Calu3 (cell line): ENCODE measurements around the gene TSPAN11. TPM values are rescaled to one million over a fixed set of nuclear protein-coding genes. Genes with fewer than 3 reads are reported as not detected.

Source experiments
- BruUV-seq: library from RNA; stranded (reverse); fragments of 400-500 nt; replicated peaks from 2 replicates; lab custom pipeline; 2021; lab: Mats Ljungman, UMichigan
- CTCF ChIA-PET: fragments of 300-600 bp; sonication (Branson Sonifier 250); formaldehyde crosslinking; loops from one replicate; lab custom pipeline; 2022; ENCODE audit warnings: antibody characterized with exemption; lab: Charles Lee
- DNase-seq: peaks from one replicate; pipeline ENCODE4 v3.0.0; 2022
- H3K27ac Mint-ChIP-seq: one replicate; pipeline ENCODE4 v1.8.0; 2022; ENCODE audit warnings: mixed read lengths; ENCODE audit not compliant: unreplicated experiment
- H3K27me3 Mint-ChIP-seq: one replicate; pipeline ENCODE4 v1.8.0; 2022; ENCODE audit warnings: mixed read lengths; ENCODE audit not compliant: unreplicated experiment
- H3K36me3 Mint-ChIP-seq: one replicate; pipeline ENCODE4 v1.8.0; 2022; ENCODE audit warnings: mild to moderate bottlenecking, moderate library complexity, mixed read lengths; ENCODE audit not compliant: insufficient read depth, unreplicated experiment
- H3K4me1 Mint-ChIP-seq: one replicate; pipeline ENCODE4 v1.8.0; 2022; ENCODE audit warnings: mild to moderate bottlenecking, low read depth, mixed read lengths; ENCODE audit not compliant: unreplicated experiment
- H3K4me3 Mint-ChIP-seq: one replicate; pipeline ENCODE4 v1.8.0; 2022; ENCODE audit warnings: mild to moderate bottlenecking, low read depth, moderate library complexity, mixed read lengths; ENCODE audit not compliant: unreplicated experiment
- H3K9me3 Mint-ChIP-seq: one replicate; pipeline ENCODE4 v1.8.0; 2022; ENCODE audit warnings: low read depth, mixed read lengths; ENCODE audit not compliant: unreplicated experiment
- intact Hi-C: fragments of 100-400 bp; cut with micrococcal nuclease; formaldehyde crosslinking; loops from one replicate; pipeline ENCODE4 v1.10.0; 2022; ENCODE audit not compliant: unreplicated experiment
- total RNA-seq: library from RNA; stranded (reverse); gene quantifications from 2 replicates; pipeline ENCODE4 v1.2.3, GENCODE V29; 2022
- TF ChIP-seq, protein P1 (sequence below): fragments of 200-600 bp; IDR thresholded peaks from one replicate; pipeline ENCODE4 v1.8.0; 2022; ENCODE audit warnings: antibody characterized with exemption; ENCODE audit not compliant: unreplicated experiment

TSPAN11 gene
- total RNA-seq, 1 experiment from 2014 or later, result not detected

DNA sequence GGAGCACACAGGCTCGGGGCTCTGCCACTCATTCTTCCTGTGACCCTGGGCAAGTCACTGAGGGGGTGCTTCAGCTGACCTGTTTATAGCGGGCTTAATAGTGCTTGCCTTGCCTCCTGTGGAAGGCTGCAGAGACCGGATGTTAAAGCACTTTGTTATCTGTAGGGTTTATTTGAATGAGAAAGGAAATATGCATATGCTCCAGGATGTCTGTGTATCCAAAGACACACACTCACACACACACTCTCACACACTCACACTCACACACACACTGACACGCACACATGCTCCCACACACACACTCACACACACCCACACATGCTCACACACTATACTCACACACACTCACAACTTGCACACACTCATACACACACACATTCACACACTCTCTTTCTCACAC lies 91.0 kb downstream of the TSPAN11 start:
- no peak overlapping the region for H3K27ac Mint-ChIP-seq
- no peak for DNase-seq
- BruUV-seq, result no TSS peak

DNA sequence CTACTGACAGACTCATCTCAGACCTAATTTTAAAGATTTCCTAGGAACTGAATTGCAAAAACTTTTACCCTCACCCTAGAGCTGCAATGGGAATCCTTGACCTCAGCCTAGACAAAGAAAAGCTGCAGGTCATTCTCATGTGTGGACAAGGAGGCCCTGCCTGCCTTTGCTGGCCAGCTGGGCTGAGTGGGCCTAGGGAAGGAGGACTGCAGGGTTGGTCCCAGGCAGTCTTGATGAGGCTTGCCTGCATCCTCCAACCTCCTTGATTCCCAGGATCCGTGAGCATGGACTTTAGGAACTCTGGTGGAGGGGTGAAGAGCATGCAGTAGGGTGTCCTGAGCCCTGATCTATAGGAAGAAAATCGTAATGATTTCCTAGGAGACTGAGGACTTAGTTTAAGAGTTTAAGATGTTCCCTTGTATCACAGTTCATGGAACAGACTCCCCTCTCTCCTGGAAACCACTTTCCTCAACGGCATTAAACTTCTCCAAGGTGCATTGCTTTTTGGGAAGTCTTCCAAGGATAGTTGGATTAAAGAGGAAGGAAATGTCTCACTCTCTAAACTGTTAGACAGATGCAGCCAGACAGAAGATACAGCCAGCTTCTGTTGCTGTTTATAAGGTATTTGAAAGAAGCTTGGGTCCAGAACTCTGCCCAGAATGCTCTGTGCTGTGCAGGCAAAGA lies 91.7 kb downstream of the TSPAN11 start:
- Mint-ChIP-seq H3K4me3 (no peak overlapping the region), H3K9me3 (no peaks in the 10 kb centered on the region), H3K4me1 (no peaks in the 10 kb centered on the region), H3K36me3 (no peaks in the 10 kb centered on the region), H3K27me3 (no peaks in the 10 kb centered on the region), H3K27ac (no peak overlapping the region)
- DNase-seq, result no peak
- TF ChIP-seq, protein P1, sequence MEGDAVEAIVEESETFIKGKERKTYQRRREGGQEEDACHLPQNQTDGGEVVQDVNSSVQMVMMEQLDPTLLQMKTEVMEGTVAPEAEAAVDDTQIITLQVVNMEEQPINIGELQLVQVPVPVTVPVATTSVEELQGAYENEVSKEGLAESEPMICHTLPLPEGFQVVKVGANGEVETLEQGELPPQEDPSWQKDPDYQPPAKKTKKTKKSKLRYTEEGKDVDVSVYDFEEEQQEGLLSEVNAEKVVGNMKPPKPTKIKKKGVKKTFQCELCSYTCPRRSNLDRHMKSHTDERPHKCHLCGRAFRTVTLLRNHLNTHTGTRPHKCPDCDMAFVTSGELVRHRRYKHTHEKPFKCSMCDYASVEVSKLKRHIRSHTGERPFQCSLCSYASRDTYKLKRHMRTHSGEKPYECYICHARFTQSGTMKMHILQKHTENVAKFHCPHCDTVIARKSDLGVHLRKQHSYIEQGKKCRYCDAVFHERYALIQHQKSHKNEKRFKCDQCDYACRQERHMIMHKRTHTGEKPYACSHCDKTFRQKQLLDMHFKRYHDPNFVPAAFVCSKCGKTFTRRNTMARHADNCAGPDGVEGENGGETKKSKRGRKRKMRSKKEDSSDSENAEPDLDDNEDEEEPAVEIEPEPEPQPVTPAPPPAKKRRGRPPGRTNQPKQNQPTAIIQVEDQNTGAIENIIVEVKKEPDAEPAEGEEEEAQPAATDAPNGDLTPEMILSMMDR, result no peak
- intact Hi-C loops, result no loop called here
- CTCF ChIA-PET, result interaction anchor here (1.1 kb wide), 1 partner anchor 10 kb away, joined by 3 read pairs; no protein-coding TSS in a partner anchor
- BruUV-seq, result no TSS peak

More for the DNA sequence above, 91.0 kb downstream of the TSPAN11 start:
- H3K9me3 Mint-ChIP-seq, result no peaks in the 10 kb centered on the region
- intact Hi-C loops, result no loop called here
- no peaks in the 10 kb centered on the region for H3K4me1 Mint-ChIP-seq
- CTCF ChIA-PET, result no interaction called here
- TF ChIP-seq, protein P1, result no peak
- H3K27me3 Mint-ChIP-seq, result no peaks in the 10 kb centered on the region
- no peaks in the 10 kb centered on the region for H3K36me3 Mint-ChIP-seq
- H3K4me3 Mint-ChIP-seq, result no peak overlapping the region

DNA sequence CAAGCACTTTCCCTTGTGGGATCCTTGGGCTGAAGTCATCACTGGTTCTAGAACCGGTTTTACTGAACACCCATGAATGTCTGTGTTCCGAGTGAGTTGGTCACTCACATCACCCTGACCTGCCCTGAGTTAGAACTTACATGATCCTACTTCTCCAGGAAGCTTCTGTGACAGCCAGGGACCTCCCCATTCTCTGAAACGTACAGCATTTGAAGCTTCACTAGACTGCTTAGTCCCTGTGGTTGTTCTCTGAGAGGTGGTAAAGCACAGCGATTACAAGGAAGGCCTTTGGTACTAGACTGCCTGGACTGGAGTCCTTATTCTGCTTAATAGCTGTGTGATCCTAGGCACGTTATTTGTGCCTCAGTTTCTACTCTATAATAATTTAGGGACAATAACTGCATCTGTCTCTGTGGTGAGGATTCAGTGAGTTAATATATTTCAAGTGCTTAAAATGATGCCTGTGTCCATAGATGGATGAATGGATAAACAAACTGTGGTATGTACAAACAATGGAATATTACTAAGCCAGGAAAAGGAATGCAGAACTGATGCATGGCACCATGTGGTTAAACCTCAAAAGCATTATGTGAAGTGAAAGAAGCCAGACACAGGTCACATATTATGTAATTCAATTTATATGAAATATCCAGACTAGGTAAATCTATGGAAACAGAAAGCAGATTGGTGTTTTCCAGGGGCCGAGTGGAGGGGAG lies 92.4 kb downstream of the TSPAN11 start:
- H3K27me3 Mint-ChIP-seq, result no peaks in the 10 kb centered on the region
- CTCF ChIA-PET, result interaction anchor here (1.1 kb wide), 1 partner anchor 11 kb away, joined by 3 read pairs; no protein-coding TSS in a partner anchor
- TF ChIP-seq, protein P1, result no peak

DNA sequence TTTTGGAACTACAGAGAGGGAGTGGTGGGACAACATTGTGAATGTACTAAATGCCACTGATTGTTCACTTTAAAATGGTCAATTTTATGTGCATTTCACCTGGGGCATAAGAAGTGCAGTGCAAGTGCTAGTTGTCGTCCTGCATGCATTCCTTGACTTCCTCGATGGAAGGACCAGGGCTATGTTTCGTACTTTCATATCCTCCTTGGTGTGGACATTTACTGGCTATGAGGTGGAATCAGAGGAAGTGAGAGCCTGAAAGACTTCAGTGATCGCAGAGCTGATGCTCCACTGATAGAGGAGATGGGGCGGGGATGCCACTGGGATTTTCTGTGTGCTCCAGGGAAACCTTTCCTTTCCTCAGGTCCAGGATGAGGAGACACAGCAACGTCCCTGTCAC lies 93.0 kb downstream of the TSPAN11 start:
- no peak for DNase-seq
- TF ChIP-seq, protein P1, result no peak
- Mint-ChIP-seq H3K4me1 (no peaks in the 10 kb centered on the region), H3K36me3 (no peaks in the 10 kb centered on the region), H3K27ac (no peak overlapping the region), H3K9me3 (no peaks in the 10 kb centered on the region), H3K4me3 (no peak overlapping the region), H3K27me3 (no peaks in the 10 kb centered on the region)
- CTCF ChIA-PET, result no interaction called here
- intact Hi-C loops, result no loop called here
- BruUV-seq, result no TSS peak

More for the DNA sequence above, 92.4 kb downstream of the TSPAN11 start:
- Mint-ChIP-seq H3K9me3 (no peaks in the 10 kb centered on the region), H3K36me3 (no peaks in the 10 kb centered on the region), H3K4me3 (no peak overlapping the region), H3K27ac (no peak overlapping the region), H3K4me1 (no peaks in the 10 kb centered on the region)
- DNase-seq, result no peak
- BruUV-seq, result no TSS peak
- intact Hi-C loops, result no loop called here
